Stimulated activated CD8-positive, alpha-beta memory T cell treated with anti-CD3 and anti-CD28 coated beads, Interleukin-15, amount 100 ng/mL, for 1 hour (primary cell): Measurements from ENCODE around the gene USH2A.
"Not testable (repeated sequence)": the region's sequence is repeated elsewhere in the genome, so short reads cannot be mapped to it uniquely, and the experiment has no call there.

Source experiments
- DNase-seq: peaks from one replicate; pipeline ENCODE4 v3.0.0-alpha.2; 2020; ENCODE audit warnings: low read depth

The USH2A gene

GRCh38 chr1:216388558-216388957 is 34.7 kb downstream of the USH2A start:
- DNase-seq = no peak

GRCh38 chr1:216387782-216388181 is 35.5 kb downstream of the USH2A start:
- DNase-seq = no peak

GRCh38 chr1:216379441-216379840 is 43.8 kb downstream of the USH2A start:
- DNase-seq = no peak

- DNase-seq = no peak
These were observed 55.0 kb downstream of the USH2A start for GRCh38 chr1:216368249-216368648.

- no peak for DNase-seq
These were observed 56.3 kb downstream of the USH2A start for GRCh38 chr1:216366979-216367378.

- no peak for DNase-seq
These were observed 66.3 kb downstream of the USH2A start for GRCh38 chr1:216356945-216357344.

GRCh38 chr1:216350186-216350585 is 73.1 kb downstream of the USH2A start:
- no peak for DNase-seq

- no peak for DNase-seq
These were observed 76.7 kb downstream of the USH2A start for GRCh38 chr1:216346526-216346925.

GRCh38 chr1:216340542-216340941 is 82.7 kb downstream of the USH2A start:
- DNase-seq = not testable (repeated sequence)

GRCh38 chr1:216332462-216332861 is 90.8 kb downstream of the USH2A start:
- no peak for DNase-seq

- no peak for DNase-seq
These were observed 91.2 kb downstream of the USH2A start for GRCh38 chr1:216332003-216332402.

GRCh38 chr1:216331211-216331610 is 92.0 kb downstream of the USH2A start:
- no peak for DNase-seq

GRCh38 chr1:216330262-216330661 is 93.0 kb downstream of the USH2A start:
- DNase-seq = no peak

- no peak for DNase-seq
These were observed 97.3 kb downstream of the USH2A start for GRCh38 chr1:216325946-216326345.

- no peak for DNase-seq
These were observed 97.9 kb downstream of the USH2A start for GRCh38 chr1:216325336-216325735.

GRCh38 chr1:216323344-216323743 is 99.9 kb downstream of the USH2A start:
- no peak for DNase-seq

- no peak for DNase-seq
These were observed 108.7 kb downstream of the USH2A start for GRCh38 chr1:216314379-216315095.

GRCh38 chr1:216310776-216311175 is 112.5 kb downstream of the USH2A start:
- no peak for DNase-seq

- no peak for DNase-seq
These were observed 116.4 kb downstream of the USH2A start for GRCh38 chr1:216306830-216307229.

- DNase-seq = no peak
These were observed 119.6 kb downstream of the USH2A start for GRCh38 chr1:216303690-216304089.

- DNase-seq = no peak
These were observed 129.6 kb downstream of the USH2A start for GRCh38 chr1:216293683-216294082.

GRCh38 chr1:216290074-216290473 is 133.2 kb downstream of the USH2A start:
- no peak for DNase-seq

GRCh38 chr1:216285052-216285451 is 138.2 kb downstream of the USH2A start:
- no peak for DNase-seq

- DNase-seq = no peak
These were observed 141.5 kb downstream of the USH2A start for GRCh38 chr1:216281757-216282156.
